Caco-2 (cell line): ENCODE measurements around the gene ARSD. TPM values are rescaled to one million over a fixed set of nuclear protein-coding genes. Genes with fewer than 3 reads are reported as not detected.
"Not testable (repeated sequence)": the region's sequence is repeated elsewhere in the genome, so short reads cannot be mapped to it uniquely, and the experiment has no call there.

Source experiments
- BruUV-seq: library from RNA; stranded (reverse); fragments of 400-500 nt; replicated peaks from 2 replicates; lab custom pipeline; 2021; lab: Mats Ljungman, UMichigan
- CTCF ChIA-PET: fragments of 300-600 bp; sonication (Branson Sonifier 250); formaldehyde crosslinking; loops from one replicate; lab custom pipeline; 2022; ENCODE audit warnings: antibody characterized with exemption; lab: Charles Lee
- POLR2A ChIA-PET: fragments of 300-600 bp; sonication (Branson Sonifier 250); formaldehyde crosslinking; loops from one replicate; lab custom pipeline; 2022; ENCODE audit warnings: antibody characterized with exemption; lab: Charles Lee
- DNase-seq, 2 experiments: peaks; one replicate each; pipeline versions ENCODE4 v3.0.0 to v3.0.0-alpha.2; 2020 to 2022
- H3K27me3 ChIP-seq: replicated peaks from 2 replicates; pipeline ENCODE4 v1.6.0; 2011; ENCODE audit warnings: low read length; ENCODE audit not compliant: control insufficient read depth, insufficient read depth
- H3K36me3 ChIP-seq: 2 replicates; pipeline ENCODE4 v1.5.1; 2011; ENCODE audit warnings: low read length; ENCODE audit not compliant: control insufficient read depth, insufficient read depth
- H3K4me1 ChIP-seq: fragments of 250-450 bp; sonication (Bioruptor Pico); 2 replicates; pipeline ENCODE4 v1.5.1; 2020; ENCODE audit warnings: mild to moderate bottlenecking
- H3K4me3 ChIP-seq: 2 replicates; pipeline ENCODE4 v1.5.1; 2011; ENCODE audit warnings: low read depth, mild to moderate bottlenecking, control low read depth, low read length
- H3K9me3 ChIP-seq: fragments of 250-450 bp; sonication (Bioruptor Pico); 2 replicates; pipeline ENCODE4 v1.5.1; 2020; ENCODE audit warnings: mild to moderate bottlenecking, moderate library complexity
- H3K27ac Mint-ChIP-seq: one replicate; pipeline ENCODE4 v1.8.0; 2022; ENCODE audit warnings: mixed read lengths; ENCODE audit not compliant: unreplicated experiment
- H3K27me3 Mint-ChIP-seq: one replicate; pipeline ENCODE4 v1.8.0; 2022; ENCODE audit warnings: mixed read lengths; ENCODE audit not compliant: insufficient read depth, unreplicated experiment
- H3K36me3 Mint-ChIP-seq: one replicate; pipeline ENCODE4 v1.8.0; 2022; ENCODE audit warnings: mild to moderate bottlenecking, mixed read lengths; ENCODE audit not compliant: insufficient read depth, unreplicated experiment
- H3K4me1 Mint-ChIP-seq: one replicate; pipeline ENCODE4 v1.8.0; 2022; ENCODE audit warnings: low read depth, mixed read lengths; ENCODE audit not compliant: unreplicated experiment
- H3K4me3 Mint-ChIP-seq: one replicate; pipeline ENCODE4 v1.8.0; 2022; ENCODE audit warnings: mild to moderate bottlenecking, moderate library complexity, mixed read lengths; ENCODE audit not compliant: unreplicated experiment
- H3K9me3 Mint-ChIP-seq: one replicate; pipeline ENCODE4 v1.8.0; 2022; ENCODE audit warnings: mixed read lengths; ENCODE audit not compliant: unreplicated experiment
- intact Hi-C: fragments of 100-400 bp; cut with micrococcal nuclease; formaldehyde crosslinking; loops from one replicate; pipeline ENCODE4 v1.10.0; 2022; ENCODE audit not compliant: unreplicated experiment
- total RNA-seq: library from RNA; stranded (reverse); gene quantifications from 2 replicates; pipeline ENCODE4 v1.2.3, GENCODE V29; 2022
- TF ChIP-seq, protein P1 (sequence below), 2 experiments: fragments of 200-600 bp in 1 of 2; IDR thresholded peaks; 1 replicate in 1 of 2; 2 replicates in 1 of 2; pipeline versions ENCODE4 v1.5.1 to v1.8.0; 2011 to 2022; ENCODE audit warnings: antibody characterized with exemption in 1 of 2, control low read depth in 1 of 2, inconsistent platforms in 1 of 2, low read depth in 1 of 2, low read length in 1 of 2, mild to moderate bottlenecking in 1 of 2, moderate library complexity in 1 of 2; ENCODE audit not compliant: insufficient read depth in 1 of 2, severe bottlenecking in 1 of 2, unreplicated experiment in 1 of 2

Gene ARSD
- total RNA-seq, 1 experiment from 2014 or later, result 5.8 TPM

DNA sequence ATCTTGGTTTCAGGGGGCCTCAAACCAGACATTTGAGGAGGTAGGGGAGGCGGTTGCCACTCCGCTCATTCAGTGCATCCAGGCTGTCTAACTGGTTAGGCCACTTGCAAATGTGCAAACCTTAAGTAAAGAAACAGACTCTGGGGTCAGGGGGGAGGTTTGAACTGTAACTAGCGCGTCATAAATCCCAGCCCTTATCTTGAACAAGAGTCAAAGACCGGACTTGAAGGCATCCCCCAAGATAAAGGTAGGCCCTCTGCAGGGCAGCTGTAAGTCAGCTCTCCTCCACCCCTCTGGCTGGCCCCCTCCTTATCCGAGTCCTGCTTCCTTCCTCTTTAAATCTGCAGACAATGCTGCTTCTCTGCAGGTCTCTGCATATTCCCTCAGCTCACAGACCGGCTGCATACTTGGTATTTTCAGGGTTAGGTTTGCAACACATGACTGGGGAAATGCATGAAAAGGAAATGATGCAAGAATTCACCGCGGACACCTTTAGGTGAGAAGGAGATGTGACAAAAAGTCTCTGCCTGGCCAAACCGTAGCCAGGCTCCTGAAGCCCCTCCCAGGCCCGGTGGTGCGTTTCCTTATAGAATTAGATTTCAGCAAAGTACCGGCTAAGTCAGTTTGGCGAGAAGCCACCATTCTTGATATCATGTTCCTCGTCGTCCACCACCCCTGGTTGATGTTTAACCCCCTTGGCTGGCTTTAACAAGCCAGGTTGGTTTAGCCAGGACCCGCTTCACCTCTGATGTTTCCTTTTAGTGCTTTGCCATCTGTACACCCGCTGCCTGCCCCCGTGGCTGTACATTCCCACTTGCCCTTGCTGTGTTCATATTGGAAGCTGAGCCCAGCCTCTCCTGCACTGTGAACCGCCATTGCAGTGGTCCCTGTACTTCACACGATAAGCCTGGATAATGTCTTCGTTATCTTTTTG, 31.2 kb downstream of the ARSD start:
- DNase-seq, result peak; percentile 87 to 94
- H3K27me3 Mint-ChIP-seq, CTCF ChIA-PET, H3K9me3 ChIP-seq, H3K27me3 ChIP-seq, H3K9me3 Mint-ChIP-seq, H3K36me3 ChIP-seq: not testable (repeated sequence)
- H3K36me3 Mint-ChIP-seq, result peaks cover 26% of the 10 kb centered on the region
- H3K4me3 Mint-ChIP-seq, result peak overlapping the region; percentile 69
- Histone ChIP-seq H3K4me3 (peak overlapping the region; percentile 28), H3K4me1 (peaks cover 24% of the 10 kb centered on the region)
- H3K27ac Mint-ChIP-seq, result peak overlapping the region; percentile 93
- TSS peak; percentile 97 for BruUV-seq
- intact Hi-C loops, result loop anchor here (1.0 to 5.0 kb wide), 4 partner anchors 8 to 139 kb away; partner anchors contain the start of gene ARSD
- POLR2A ChIA-PET, result interaction anchor here (1.0 kb wide), 1 partner anchor 31 kb away, joined by 3 read pairs; the partner anchor contains the start of gene ARSD
- H3K4me1 Mint-ChIP-seq, result peaks cover 12% of the 10 kb centered on the region

DNA sequence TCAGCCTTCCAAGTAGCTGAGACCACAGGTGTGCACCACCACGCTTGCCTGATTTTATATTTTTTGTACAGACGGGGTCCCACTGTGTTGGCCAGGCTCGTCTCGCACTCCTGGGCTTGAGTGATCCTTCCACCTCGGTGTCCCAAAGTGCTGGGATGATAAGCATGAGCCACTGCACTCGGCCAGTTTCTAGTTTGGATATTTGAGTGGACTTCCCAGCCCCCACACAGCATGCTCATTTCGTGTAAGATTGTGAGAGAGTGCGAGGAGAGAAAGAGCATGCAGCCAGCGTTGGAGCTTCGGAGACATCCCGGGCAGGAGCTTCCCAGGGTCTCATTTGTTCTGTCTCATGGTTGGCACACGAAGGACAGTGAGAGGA, 31.8 kb downstream of the ARSD start:
- Histone ChIP-seq H3K27me3 (no peaks in the 10 kb centered on the region), H3K4me3 (peak overlapping the region; percentile 20), H3K9me3 (no peaks in the 10 kb centered on the region), H3K4me1 (peaks cover 27% of the 10 kb centered on the region), H3K36me3 (no peaks in the 10 kb centered on the region)
- TF ChIP-seq, protein P1, sequence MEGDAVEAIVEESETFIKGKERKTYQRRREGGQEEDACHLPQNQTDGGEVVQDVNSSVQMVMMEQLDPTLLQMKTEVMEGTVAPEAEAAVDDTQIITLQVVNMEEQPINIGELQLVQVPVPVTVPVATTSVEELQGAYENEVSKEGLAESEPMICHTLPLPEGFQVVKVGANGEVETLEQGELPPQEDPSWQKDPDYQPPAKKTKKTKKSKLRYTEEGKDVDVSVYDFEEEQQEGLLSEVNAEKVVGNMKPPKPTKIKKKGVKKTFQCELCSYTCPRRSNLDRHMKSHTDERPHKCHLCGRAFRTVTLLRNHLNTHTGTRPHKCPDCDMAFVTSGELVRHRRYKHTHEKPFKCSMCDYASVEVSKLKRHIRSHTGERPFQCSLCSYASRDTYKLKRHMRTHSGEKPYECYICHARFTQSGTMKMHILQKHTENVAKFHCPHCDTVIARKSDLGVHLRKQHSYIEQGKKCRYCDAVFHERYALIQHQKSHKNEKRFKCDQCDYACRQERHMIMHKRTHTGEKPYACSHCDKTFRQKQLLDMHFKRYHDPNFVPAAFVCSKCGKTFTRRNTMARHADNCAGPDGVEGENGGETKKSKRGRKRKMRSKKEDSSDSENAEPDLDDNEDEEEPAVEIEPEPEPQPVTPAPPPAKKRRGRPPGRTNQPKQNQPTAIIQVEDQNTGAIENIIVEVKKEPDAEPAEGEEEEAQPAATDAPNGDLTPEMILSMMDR (IDR thresholded peaks at IDR 0.05; ENCODE audit: insufficient read depth in 1 of 2, low read depth in 1 of 2, low read length in 1 of 2, severe bottlenecking in 1 of 2, unreplicated experiment in 1 of 2), result no peak
- intact Hi-C loops, result loop anchor here (5.0 kb wide), 1 partner anchor 140 kb away; no protein-coding TSS in a partner anchor
- Mint-ChIP-seq H3K27me3 (no peaks in the 10 kb centered on the region), H3K4me3 (peak overlapping the region; percentile 69), H3K9me3 (peaks cover 2% of the 10 kb centered on the region), H3K4me1 (peaks cover 17% of the 10 kb centered on the region), H3K27ac (peak overlapping the region; percentile 93), H3K36me3 (peaks cover 26% of the 10 kb centered on the region)
- POLR2A ChIA-PET, result no interaction called here
- BruUV-seq, result no TSS peak
- DNase-seq, result no peak
- CTCF ChIA-PET, result no interaction called here

DNA sequence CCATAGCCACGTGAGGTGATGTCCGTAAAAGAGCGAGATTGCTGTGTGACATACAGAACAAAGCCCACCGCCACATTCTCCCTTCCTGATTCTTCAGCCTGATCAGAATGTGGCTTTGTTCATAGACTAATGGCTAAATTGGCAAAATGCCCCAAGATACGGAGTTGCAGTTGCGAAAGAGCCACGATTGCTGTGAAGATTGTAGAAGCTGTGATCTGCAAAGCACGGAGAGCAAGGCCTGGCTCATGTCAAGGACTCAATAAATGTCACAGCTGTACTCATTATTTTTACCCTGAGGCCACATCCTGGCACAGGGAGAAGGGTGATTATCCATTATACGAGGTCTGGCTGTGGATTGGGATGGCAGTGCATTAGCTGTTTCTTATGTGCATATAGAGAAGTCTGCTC, 34.2 kb downstream of the ARSD start:
- ChIA-PET POLR2A (no interaction called here), CTCF (no interaction called here)
- Histone ChIP-seq H3K27me3 (no peaks in the 10 kb centered on the region), H3K4me1 (peaks cover 35% of the 10 kb centered on the region), H3K36me3 (no peaks in the 10 kb centered on the region), H3K9me3 (no peaks in the 10 kb centered on the region), H3K4me3 (no peak overlapping the region)
- TF ChIP-seq, protein P1 (IDR thresholded peaks at IDR 0.05; ENCODE audit: insufficient read depth in 1 of 2, low read depth in 1 of 2, low read length in 1 of 2, severe bottlenecking in 1 of 2, unreplicated experiment in 1 of 2), result no peak
- peaks cover 28% of the 10 kb centered on the region for H3K36me3 Mint-ChIP-seq
- DNase-seq, result peak in 1 of 2 experiments; percentile 44
- H3K9me3 Mint-ChIP-seq, result no peaks in the 10 kb centered on the region
- no TSS peak for BruUV-seq
- H3K27me3 Mint-ChIP-seq, result no peaks in the 10 kb centered on the region
- peaks cover 22% of the 10 kb centered on the region for H3K4me1 Mint-ChIP-seq
- intact Hi-C loops, result loop anchor here (5.0 kb wide), 1 partner anchor 142 kb away; no protein-coding TSS in a partner anchor
- peak overlapping the region; percentile 86 for H3K27ac Mint-ChIP-seq
- no peak overlapping the region for H3K4me3 Mint-ChIP-seq
